ENCODE results near the gene KDM5D.
A peak's percentile ranks its signal among the peaks of the same experiment; 100 is the strongest.

The KDM5D gene

GRCh38 chrY:19744381-19745378 is at the start of gene KDM5D:
TSS of gene KDM5D (minus strand) at chrY:19744726. CDS start at chrY:19744534, 192 bp downstream.
- peak; percentile 57 for DNase-seq

GRCh38 chrY:19768375-19768774 is 23.8 kb upstream of the KDM5D start:
- no peak for DNase-seq

GRCh38 chrY:19743331-19743730 is 1.2 kb downstream of the KDM5D start:
- DNase-seq: no peak

- no peak for DNase-seq
These were observed 2.4 kb downstream of the KDM5D start for GRCh38 chrY:19742153-19742552.

GRCh38 chrY:19734425-19734824 is 10.1 kb downstream of the KDM5D start:
- no peak for DNase-seq

- DNase-seq: no peak
These were observed 26.6 kb downstream of the KDM5D start for GRCh38 chrY:19717950-19718349.

- DNase-seq: no peak
These were observed 27.4 kb downstream of the KDM5D start for GRCh38 chrY:19717146-19717545.

GRCh38 chrY:19715226-19715625 is 29.3 kb downstream of the KDM5D start:
- no peak for DNase-seq

GRCh38 chrY:19713430-19713829 is 31.1 kb downstream of the KDM5D start:
- no peak for DNase-seq

- DNase-seq: no peak
These were observed 38.3 kb downstream of the KDM5D start for GRCh38 chrY:19706273-19706672.

- no peak for DNase-seq
These were observed 46.0 kb downstream of the KDM5D start for GRCh38 chrY:19698495-19698894.

GRCh38 chrY:19680821-19681220 is 63.7 kb downstream of the KDM5D start:
- DNase-seq: no peak
